Glutamatergic neuron (in vitro differentiated cells): ENCODE data around the gene PNPLA8. TPM values are rescaled to one million over a fixed set of nuclear protein-coding genes. Genes with fewer than 3 reads are reported as not detected.

ENCODE experiments used
- DNase-seq: peaks from one replicate; pipeline ENCODE4 v3.0.0; 2022
- H3K27ac Mint-ChIP-seq: one replicate; pipeline ENCODE4 v1.8.0; 2020; ENCODE audit warnings: mild to moderate bottlenecking, mixed read lengths, inconsistent platforms; ENCODE audit not compliant: unreplicated experiment
- H3K27me3 Mint-ChIP-seq: one replicate; pipeline ENCODE4 v1.8.0; 2020; ENCODE audit warnings: mild to moderate bottlenecking, moderate library complexity, mixed read lengths, inconsistent platforms; ENCODE audit not compliant: unreplicated experiment
- H3K36me3 Mint-ChIP-seq: one replicate; pipeline ENCODE4 v1.8.0; 2020; ENCODE audit warnings: mild to moderate bottlenecking, mixed read lengths, inconsistent platforms; ENCODE audit not compliant: unreplicated experiment
- H3K4me1 Mint-ChIP-seq: one replicate; pipeline ENCODE4 v1.8.0; 2020; ENCODE audit warnings: mild to moderate bottlenecking, low read depth, mixed read lengths, inconsistent platforms; ENCODE audit not compliant: unreplicated experiment
- H3K4me3 Mint-ChIP-seq: one replicate; pipeline ENCODE4 v1.8.0; 2020; ENCODE audit warnings: mild to moderate bottlenecking, mixed read lengths, inconsistent platforms; ENCODE audit not compliant: unreplicated experiment
- H3K9me3 Mint-ChIP-seq: one replicate; pipeline ENCODE4 v1.8.0; 2020; ENCODE audit warnings: mild to moderate bottlenecking, moderate library complexity, mixed read lengths, inconsistent platforms; ENCODE audit not compliant: unreplicated experiment
- total RNA-seq: library from RNA; stranded (reverse); fragmentation: NEBNext Ultra II Directional; extraction: Animal tissue kit (Norgen Biotek cat#: 25700); gene quantifications from one replicate; pipeline ENCODE4 v1.2.1, GENCODE V29; 2021; ENCODE audit not compliant: unreplicated experiment
- TF ChIP-seq, protein P1 (sequence below): fragments of 200-600 bp; sonication (generic); IDR thresholded peaks from one replicate; pipeline ENCODE4 v1.5.0; 2021; ENCODE audit not compliant: partially characterized antibody, unreplicated experiment

Gene PNPLA8
- total RNA-seq, 1 donor from 2014 or later: 46.4 TPM

DNA sequence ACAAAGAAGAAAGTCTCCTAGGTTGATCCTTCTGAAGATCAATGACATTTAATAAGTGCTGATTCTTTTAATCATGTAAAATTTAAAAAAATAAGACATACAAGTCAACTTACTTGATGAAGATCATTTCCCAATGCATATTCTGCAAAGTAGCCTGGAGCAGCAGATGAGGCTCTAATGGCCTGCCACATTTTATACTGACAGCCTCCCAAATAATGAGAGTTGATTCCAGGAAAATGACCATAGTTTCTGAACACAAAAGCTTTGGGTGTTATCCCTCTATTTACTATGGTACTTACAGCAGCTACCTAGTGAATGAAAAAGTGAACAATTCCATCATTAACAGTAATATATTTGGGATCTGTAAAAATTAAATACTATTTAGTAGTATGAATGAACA, 38.3 kb downstream of the PNPLA8 start:
- no peak for DNase-seq
- TF ChIP-seq, protein P1, sequence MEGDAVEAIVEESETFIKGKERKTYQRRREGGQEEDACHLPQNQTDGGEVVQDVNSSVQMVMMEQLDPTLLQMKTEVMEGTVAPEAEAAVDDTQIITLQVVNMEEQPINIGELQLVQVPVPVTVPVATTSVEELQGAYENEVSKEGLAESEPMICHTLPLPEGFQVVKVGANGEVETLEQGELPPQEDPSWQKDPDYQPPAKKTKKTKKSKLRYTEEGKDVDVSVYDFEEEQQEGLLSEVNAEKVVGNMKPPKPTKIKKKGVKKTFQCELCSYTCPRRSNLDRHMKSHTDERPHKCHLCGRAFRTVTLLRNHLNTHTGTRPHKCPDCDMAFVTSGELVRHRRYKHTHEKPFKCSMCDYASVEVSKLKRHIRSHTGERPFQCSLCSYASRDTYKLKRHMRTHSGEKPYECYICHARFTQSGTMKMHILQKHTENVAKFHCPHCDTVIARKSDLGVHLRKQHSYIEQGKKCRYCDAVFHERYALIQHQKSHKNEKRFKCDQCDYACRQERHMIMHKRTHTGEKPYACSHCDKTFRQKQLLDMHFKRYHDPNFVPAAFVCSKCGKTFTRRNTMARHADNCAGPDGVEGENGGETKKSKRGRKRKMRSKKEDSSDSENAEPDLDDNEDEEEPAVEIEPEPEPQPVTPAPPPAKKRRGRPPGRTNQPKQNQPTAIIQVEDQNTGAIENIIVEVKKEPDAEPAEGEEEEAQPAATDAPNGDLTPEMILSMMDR: no peak
- no peak overlapping the region for H3K27ac Mint-ChIP-seq

DNA sequence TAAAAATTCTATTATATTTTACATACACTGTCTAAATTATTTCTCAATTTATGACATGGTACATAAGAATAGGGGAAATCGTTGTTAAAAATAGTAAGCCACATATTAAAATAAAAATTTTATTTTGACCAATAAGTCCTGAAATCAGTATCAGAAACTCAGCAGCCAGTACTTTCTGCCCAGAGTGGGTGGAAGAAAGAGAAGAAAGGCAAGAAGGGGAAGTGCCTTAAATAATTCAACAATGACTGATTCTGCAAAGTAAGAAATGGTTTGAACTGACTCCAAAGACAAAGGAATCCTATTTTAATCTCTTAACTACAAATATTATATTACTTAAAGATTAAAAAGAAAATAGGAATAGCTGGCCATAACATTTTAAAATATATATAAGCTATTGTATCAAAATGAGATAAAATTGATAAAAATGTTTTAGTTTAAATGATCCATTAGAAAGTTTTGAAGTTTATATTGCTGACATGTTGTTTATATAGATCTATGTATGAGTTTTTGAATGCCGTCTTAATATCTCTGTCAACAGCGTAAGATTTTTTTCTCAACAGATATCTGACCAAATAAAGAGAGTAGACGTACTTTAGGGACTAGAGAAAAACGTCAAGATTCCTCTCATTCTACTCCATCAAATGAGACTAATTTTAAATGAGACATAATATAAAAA, 39.5 kb downstream of the PNPLA8 start:
- H3K27ac Mint-ChIP-seq: no peak overlapping the region
- H3K36me3 Mint-ChIP-seq: no peaks in the 10 kb centered on the region
- DNase-seq: no peak
- H3K27me3 Mint-ChIP-seq: no peaks in the 10 kb centered on the region
- TF ChIP-seq, protein P1: no peak
- H3K4me3 Mint-ChIP-seq: no peak overlapping the region
- no peaks in the 10 kb centered on the region for H3K4me1 Mint-ChIP-seq
- H3K9me3 Mint-ChIP-seq: no peaks in the 10 kb centered on the region

More for the DNA sequence above, 38.3 kb downstream of the PNPLA8 start:
- Mint-ChIP-seq H3K4me1 (no peaks in the 10 kb centered on the region), H3K4me3 (no peak overlapping the region), H3K27me3 (no peaks in the 10 kb centered on the region), H3K36me3 (no peaks in the 10 kb centered on the region), H3K9me3 (no peaks in the 10 kb centered on the region)

DNA sequence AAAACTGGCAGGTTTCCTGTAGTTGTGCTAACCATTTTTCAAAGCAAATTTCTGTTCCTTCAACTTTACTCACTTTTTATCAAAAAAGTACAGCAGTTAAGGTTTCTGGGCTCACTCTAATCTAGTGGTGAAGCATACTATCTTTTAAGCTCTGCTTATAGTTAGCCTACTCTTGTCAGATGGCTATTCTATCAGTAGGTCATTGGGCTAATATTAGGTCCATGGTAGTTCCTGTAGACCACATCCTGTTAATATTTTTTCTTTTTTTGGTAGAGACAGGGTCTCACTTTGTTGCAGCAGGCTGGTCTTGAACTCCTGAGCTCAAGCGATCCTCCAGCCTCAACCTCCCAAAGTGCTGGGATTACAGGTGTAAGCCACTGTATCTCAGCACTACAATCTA, 41.8 kb downstream of the PNPLA8 start:
- Mint-ChIP-seq H3K36me3 (no peaks in the 10 kb centered on the region), H3K9me3 (no peaks in the 10 kb centered on the region), H3K27ac (no peak overlapping the region), H3K27me3 (peaks cover 2% of the 10 kb centered on the region), H3K4me1 (no peaks in the 10 kb centered on the region), H3K4me3 (no peak overlapping the region)
- TF ChIP-seq, protein P1: no peak
- DNase-seq: no peak

DNA sequence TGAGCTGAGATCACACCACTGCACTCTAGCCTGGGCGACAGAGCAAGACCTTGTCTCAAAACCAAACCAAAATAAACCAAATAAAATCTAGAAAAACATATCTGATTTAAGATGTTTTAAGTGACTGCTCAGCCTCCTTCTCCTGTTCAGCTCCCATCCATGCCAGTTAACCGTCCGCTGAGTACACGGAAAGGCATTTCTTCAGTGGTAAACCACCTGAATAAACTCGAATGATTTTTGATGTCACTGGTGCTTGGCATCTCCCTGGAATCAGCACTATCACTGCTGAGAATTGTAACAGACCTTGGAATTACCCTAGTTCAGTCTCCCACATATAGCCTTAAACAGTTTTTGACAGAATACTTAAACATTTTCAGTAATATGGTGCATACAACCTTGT, 45.6 kb downstream of the PNPLA8 start:
- TF ChIP-seq, protein P1: no peak
- Mint-ChIP-seq H3K27me3 (peaks cover 4% of the 10 kb centered on the region), H3K36me3 (no peaks in the 10 kb centered on the region), H3K27ac (no peak overlapping the region), H3K9me3 (no peaks in the 10 kb centered on the region), H3K4me3 (no peak overlapping the region), H3K4me1 (no peaks in the 10 kb centered on the region)
- DNase-seq: no peak

DNA sequence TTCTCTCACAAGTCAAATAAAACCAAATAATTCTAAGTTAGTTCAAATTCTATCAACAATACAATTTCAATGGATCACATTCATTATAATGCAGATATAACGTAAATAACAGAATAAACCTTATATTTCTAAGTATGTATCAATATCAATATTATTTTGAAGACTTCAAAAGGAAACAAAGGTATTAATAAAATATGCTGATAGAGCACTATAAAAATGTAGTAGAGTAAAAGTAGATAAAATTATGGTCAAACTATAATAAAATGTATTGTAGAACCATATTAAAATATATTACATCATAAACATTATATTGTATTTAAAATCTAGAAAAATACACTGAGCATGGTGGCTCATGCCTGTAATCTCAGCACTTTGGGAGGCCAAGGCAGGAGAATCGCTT, 46.2 kb downstream of the PNPLA8 start:
- Mint-ChIP-seq H3K27ac (no peak overlapping the region), H3K36me3 (no peaks in the 10 kb centered on the region), H3K4me3 (no peak overlapping the region), H3K4me1 (no peaks in the 10 kb centered on the region), H3K9me3 (no peaks in the 10 kb centered on the region), H3K27me3 (peaks cover 4% of the 10 kb centered on the region)
- DNase-seq: no peak
- TF ChIP-seq, protein P1: no peak
